Measurements from ENCODE around the gene CYP11A1. TPM values are rescaled to one million over a fixed set of nuclear protein-coding genes. Genes with fewer than 3 reads are reported as not detected.

The CYP11A1 gene
- total RNA-seq, 6 donors from 2014 or later, result 0.91 to 8.4 (median 1.1) TPM; not detected in 1

Small RNA genes within 50 kb of the gene (small RNA-seq; reads per million reads assigned to genes)
- gene MIR6881, result 0 reads per million in 4 donors

Other genes starting within 250 kb of the CYP11A1 start
- gene ISLR2, start 237.1 kb downstream of the CYP11A1 start, total RNA-seq, result 1 to 10 TPM in 2 of 6 donors, under 1 TPM in 1, not detected in 3; under 0.01 to 2.5 (median 1.3) TPM
- 10 to 100 TPM; 11.5 to 48.4 (median 21.3) TPM for gene ISLR, start 193.9 kb downstream of the CYP11A1 start, total RNA-seq
- gene STRA6, start 164.9 kb downstream of the CYP11A1 start, total RNA-seq, result 1 to 10 TPM in 1 of 6 donors, under 1 TPM in 2, not detected in 3; 0.22 to 3.5 (median 0.88) TPM
- 10 to 100 TPM in 1 of 6 donors, 1 to 10 TPM in 4, not detected in 1; 3.8 to 43.4 (median 4.2) TPM for gene CCDC33, start 131.3 kb downstream of the CYP11A1 start, total RNA-seq
- gene SEMA7A, start 66.3 kb upstream of the CYP11A1 start, total RNA-seq, result 1 to 10 TPM; 1.0 to 9.1 (median 5.3) TPM
- gene UBL7, start 93.5 kb upstream of the CYP11A1 start, total RNA-seq, result 10 to 100 TPM; 22.0 to 53.1 (median 48.6) TPM
- gene ARID3B, start 173.6 kb upstream of the CYP11A1 start, total RNA-seq, result 10 to 100 TPM; 11.0 to 36.7 (median 14.6) TPM
- gene CLK3, start 248.2 kb upstream of the CYP11A1 start, total RNA-seq, result 100 to 1,000 TPM in 2 of 6 donors, 10 to 100 TPM in 4; 78.0 to 289 (median 89.7) TPM

Measured in upper lobe of left lung (tissue), 6 donors.